Liver (tissue), 9 donors: ENCODE data around the gene FBN1. TPM values are rescaled to one million over a fixed set of nuclear protein-coding genes. Genes with fewer than 3 reads are reported as not detected.

ENCODE experiments used
- DNase-seq: peaks from one replicate; pipeline ENCODE4 v3.0.0-alpha.2; 2017; ENCODE audit warnings: low spot score
- H3K27ac ChIP-seq, 2 donors: one replicate each; pipeline ENCODE4 v1.7.0; 2013; ENCODE audit warnings: inconsistent platforms in 2 of 2, low read length in 2 of 2, control low read depth in 1 of 2, low read depth in 1 of 2, mild to moderate bottlenecking in 1 of 2
- H3K27me3 ChIP-seq, 4 donors: one replicate each; pipeline versions ENCODE4 v1.6.1 to v1.7.0; 2013; ENCODE audit warnings: low read length in 3 of 4, inconsistent platforms in 1 of 4, mild to moderate bottlenecking in 1 of 4, moderate library complexity in 1 of 4; ENCODE audit not compliant: control insufficient read depth in 4 of 4, insufficient read depth in 4 of 4
- H3K36me3 ChIP-seq, 4 donors: one replicate each; pipeline versions ENCODE4 v1.6.1 to v1.7.0; 2013; ENCODE audit warnings: low read length in 3 of 4, mild to moderate bottlenecking in 3 of 4, low read depth in 1 of 4, moderate library complexity in 1 of 4; ENCODE audit not compliant: control insufficient read depth in 4 of 4, insufficient read depth in 3 of 4
- H3K4me1 ChIP-seq, 4 donors: one replicate each; pipeline versions ENCODE4 v1.6.1 to v1.7.0; 2013; ENCODE audit warnings: low read length in 3 of 4, mild to moderate bottlenecking in 3 of 4, moderate library complexity in 1 of 4; ENCODE audit not compliant: control insufficient read depth in 4 of 4, insufficient read depth in 4 of 4
- H3K4me3 ChIP-seq, 3 donors: one replicate each; pipeline versions ENCODE4 v1.6.1 to v1.7.0; 2013; ENCODE audit warnings: low read length in 3 of 3, control low read depth in 1 of 3, low read depth in 1 of 3, mild to moderate bottlenecking in 1 of 3
- H3K9ac ChIP-seq, 2 donors: one replicate each; pipeline ENCODE4 v1.7.0; 2013; ENCODE audit warnings: low read length in 2 of 2, mild to moderate bottlenecking in 2 of 2, moderate library complexity in 2 of 2, control low read depth in 1 of 2, low read depth in 1 of 2
- H3K9me3 ChIP-seq, 4 donors: one replicate each; pipeline versions ENCODE4 v1.6.1 to v1.7.0; 2013; ENCODE audit warnings: low read length in 3 of 4; ENCODE audit not compliant: control insufficient read depth in 4 of 4
- CTCF ChIP-seq: fragments of 150-350 bp; IDR thresholded peaks from 2 replicates; pipeline ENCODE4 v1.5.1; 2017; ENCODE audit warnings: improper control_type of control experiment, low read depth, low read length; ENCODE audit not compliant: missing input control
- EGR1 ChIP-seq, 2 donors: IDR thresholded peaks; 2 replicates each; pipeline ENCODE4 v1.6.1; 2016 to 2018; ENCODE audit warnings: antibody characterized with exemption in 2 of 2, low read depth in 2 of 2
- FOXA1 ChIP-seq: IDR thresholded peaks from 2 replicates; pipeline ENCODE4 v1.6.1; 2016; ENCODE audit warnings: antibody characterized with exemption
- FOXA2 ChIP-seq: IDR thresholded peaks from 2 replicates; pipeline ENCODE4 v1.6.1; 2016; ENCODE audit warnings: antibody characterized with exemption
- GABPA ChIP-seq, 2 donors: IDR thresholded peaks in 1 of 2; conservative IDR thresholded peaks in 1 of 2; 2 replicates each; pipeline ENCODE4 v1.6.1; 2016; ENCODE audit warnings: antibody characterized with exemption in 2 of 2, mild to moderate bottlenecking in 1 of 2, moderate library complexity in 1 of 2
- HNF4A ChIP-seq, 2 donors: conservative IDR thresholded peaks; 2 replicates each; pipeline ENCODE4 v1.6.1; 2016; ENCODE audit warnings: antibody characterized with exemption in 2 of 2, mild to moderate bottlenecking in 2 of 2
- HNF4G ChIP-seq: IDR thresholded peaks from 2 replicates; pipeline ENCODE4 v1.6.1; 2016; ENCODE audit warnings: antibody characterized with exemption
- JUND ChIP-seq, 2 donors: IDR thresholded peaks; 2 replicates each; pipeline ENCODE4 v1.6.1; 2016; ENCODE audit warnings: antibody characterized with exemption in 2 of 2
- RAD21 ChIP-seq, 2 donors: IDR thresholded peaks; 2 replicates each; pipeline ENCODE4 v1.6.1; 2016; ENCODE audit warnings: antibody characterized with exemption in 2 of 2, mild to moderate bottlenecking in 2 of 2
- REST ChIP-seq: IDR thresholded peaks from 2 replicates; pipeline ENCODE4 v1.6.1; 2016; ENCODE audit warnings: antibody characterized with exemption, mild to moderate bottlenecking
- RXRA ChIP-seq, 2 donors: IDR thresholded peaks; 2 replicates each; pipeline ENCODE4 v1.6.1; 2017 to 2018; ENCODE audit warnings: antibody characterized with exemption in 2 of 2, mild to moderate bottlenecking in 1 of 2
- SP1 ChIP-seq: IDR thresholded peaks from 2 replicates; pipeline ENCODE4 v1.6.1; 2018; ENCODE audit warnings: antibody characterized with exemption, mild to moderate bottlenecking
- TAF1 ChIP-seq: conservative IDR thresholded peaks from 2 replicates; pipeline ENCODE4 v1.6.1; 2016; ENCODE audit warnings: antibody characterized with exemption, mild to moderate bottlenecking
- YY1 ChIP-seq: IDR thresholded peaks from 2 replicates; pipeline ENCODE4 v1.6.1; 2016; ENCODE audit warnings: antibody characterized with exemption, mild to moderate bottlenecking
- ZBTB33 ChIP-seq: IDR thresholded peaks from 2 replicates; pipeline ENCODE4 v1.6.1; 2016; ENCODE audit warnings: antibody characterized with exemption
- WGBS: extraction: QIAGEN DNeasy Blood & Tissue Kit; methylation state at CpG from one replicate; pipeline ENCODE4 v1.1.7; 2013; 5-methylcytosine and 5-hydroxymethylcytosine counted together
- polyA plus RNA-seq, 2 donors: library from polyadenylated mRNA; stranded (reverse) in 1 of 2; unstranded in 1 of 2; fragments of 200-250 nt in 1 of 2; fragments of >200 nt in 1 of 2; fragmentation: Nextera tagmentation in 1 of 2; extraction: Ambion mirVana in 1 of 2; gene quantifications; one replicate each; pipeline versions ENCODE4 v1.2.1 to v1.2.3, GENCODE V29; 2013 to 2015
- total RNA-seq, 2 donors: library from RNA; depleted of rRNA; stranded (reverse); fragments of >200 nt; gene quantifications; one replicate each; pipeline ENCODE4 v1.2.3, GENCODE V29; 2014
- TF ChIP-seq, protein P1 (sequence below): IDR thresholded peaks from 2 replicates; pipeline ENCODE4 v1.6.1; 2016; ENCODE audit warnings: antibody characterized with exemption
- TF ChIP-seq, protein P2 (sequence below): IDR thresholded peaks from 2 replicates; pipeline ENCODE4 v1.6.1; 2016; ENCODE audit warnings: antibody characterized with exemption
- donor health status: healthy.
- donor health status: healthy.
- donor health status: healthy.
- donor health status: healthy.
- donor health status: healthy.

The FBN1 gene
- total and polyA plus RNA-seq, 4 donors = 1.3 to 20.1 (median 12.4) TPM

GRCh38 chr15:48528921-48529320, 116.6 kb downstream of the FBN1 start:
- H3K36me3 ChIP-seq = no peaks in the 10 kb centered on the region
- no peak for TF ChIP-seq ZBTB33
- TF ChIP-seq, protein P1, sequence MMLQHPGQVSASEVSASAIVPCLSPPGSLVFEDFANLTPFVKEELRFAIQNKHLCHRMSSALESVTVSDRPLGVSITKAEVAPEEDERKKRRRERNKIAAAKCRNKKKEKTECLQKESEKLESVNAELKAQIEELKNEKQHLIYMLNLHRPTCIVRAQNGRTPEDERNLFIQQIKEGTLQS = no peak
- no peak for TF ChIP-seq HNF4G
- no peak for TF ChIP-seq TAF1
- TF ChIP-seq FOXA2 = no peak
- no peak for TF ChIP-seq SP1
- no peak for TF ChIP-seq JUND (IDR thresholded peaks at IDR 0.05)
- no peak for TF ChIP-seq GABPA (IDR thresholded peaks at IDR 0.05 in 1 of 2, conservative IDR thresholded peaks at IDR 0.05 in 1 of 2)
- TF ChIP-seq, protein P2, sequence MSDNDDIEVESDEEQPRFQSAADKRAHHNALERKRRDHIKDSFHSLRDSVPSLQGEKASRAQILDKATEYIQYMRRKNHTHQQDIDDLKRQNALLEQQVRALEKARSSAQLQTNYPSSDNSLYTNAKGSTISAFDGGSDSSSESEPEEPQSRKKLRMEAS = no peak
- TF ChIP-seq FOXA1 = no peak
- TF ChIP-seq RAD21 (IDR thresholded peaks at IDR 0.05) = no peak
- H3K4me1 ChIP-seq = no peaks in the 10 kb centered on the region
- no peaks in the 10 kb centered on the region for H3K9me3 ChIP-seq
- no peak for DNase-seq
- H3K27ac ChIP-seq = no peak overlapping the region
- 84% methylated on average over 4 of the region's 4 CpGs for WGBS
- no peak overlapping the region for H3K9ac ChIP-seq
- H3K4me3 ChIP-seq = no peak overlapping the region
- H3K27me3 ChIP-seq = peaks cover 0 to 5% (median 0%) of the 10 kb centered on the region in 4 donors

GRCh38 chr15:48527517-48527916, 118.0 kb downstream of the FBN1 start:
- H3K9ac ChIP-seq = no peak overlapping the region
- H3K9me3 ChIP-seq = no peaks in the 10 kb centered on the region
- DNase-seq = no peak
- no peak for TF ChIP-seq HNF4G
- TF ChIP-seq RAD21 (IDR thresholded peaks at IDR 0.05) = no peak
- TF ChIP-seq RXRA (IDR thresholded peaks at IDR 0.05) = no peak
- no peak for TF ChIP-seq EGR1 (IDR thresholded peaks at IDR 0.05; ENCODE audit: low read depth in 2 of 2)
- TF ChIP-seq FOXA1 = no peak
- no peak for TF ChIP-seq HNF4A (conservative IDR thresholded peaks at IDR 0.05)
- TF ChIP-seq, protein P2 = no peak
- TF ChIP-seq YY1 = no peak
- H3K36me3 ChIP-seq = no peaks in the 10 kb centered on the region
- H3K4me3 ChIP-seq = no peak overlapping the region
- no peak overlapping the region for H3K27ac ChIP-seq
- H3K27me3 ChIP-seq = peaks cover 0 to 5% (median 0%) of the 10 kb centered on the region in 4 donors
- no peaks in the 10 kb centered on the region for H3K4me1 ChIP-seq
- 77% methylated on average over 2 of the region's 2 CpGs for WGBS

GRCh38 chr15:48522911-48523310, 122.6 kb downstream of the FBN1 start:
- Histone ChIP-seq H3K36me3 (no peaks in the 10 kb centered on the region), H3K9ac (no peak overlapping the region), H3K4me1 (no peaks in the 10 kb centered on the region), H3K27ac (no peak overlapping the region), H3K9me3 (no peaks in the 10 kb centered on the region), H3K4me3 (no peak overlapping the region), H3K27me3 (no peaks in the 10 kb centered on the region)
- no peak for TF ChIP-seq REST
- no peak for TF ChIP-seq CTCF
- no peak for TF ChIP-seq TAF1
- TF ChIP-seq EGR1 (IDR thresholded peaks at IDR 0.05; ENCODE audit: low read depth in 2 of 2) = no peak
- TF ChIP-seq, protein P1 = no peak
- TF ChIP-seq RAD21 (IDR thresholded peaks at IDR 0.05) = no peak
- no peak for TF ChIP-seq GABPA (IDR thresholded peaks at IDR 0.05 in 1 of 2, conservative IDR thresholded peaks at IDR 0.05 in 1 of 2)
- TF ChIP-seq YY1 = no peak
- DNase-seq = no peak
- 87% methylated on average over 3 of the region's 3 CpGs for WGBS
